ENCODE data around the gene TBXAS1. TPM values are rescaled to one million over a fixed set of nuclear protein-coding genes. Genes with fewer than 3 reads are reported as not detected.

Gene TBXAS1
- total RNA-seq, 2 donors from 2014 or later, result 12.0 to 17.0 TPM

DNA sequence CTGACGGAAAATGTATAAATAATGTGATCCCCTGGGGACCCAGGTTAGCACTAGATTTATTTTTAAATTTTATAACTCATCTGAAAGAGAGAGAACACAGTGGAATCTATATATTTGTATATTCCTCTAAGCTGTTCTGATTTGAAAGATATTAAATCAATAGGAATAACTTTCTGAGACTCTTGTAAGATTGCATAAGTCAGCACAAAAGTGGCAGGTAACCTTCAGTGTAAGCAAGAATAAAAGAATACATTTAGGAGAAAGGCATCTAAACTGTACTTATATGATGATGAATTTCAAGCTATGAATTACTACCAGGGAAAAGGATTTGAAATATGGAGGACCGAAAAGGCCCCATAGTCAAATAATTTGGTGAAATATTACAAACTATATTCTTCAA, 112.8 kb downstream of the TBXAS1 start:
- TF ChIP-seq CTCF (IDR thresholded peaks at IDR 0.05), result no peak
- Histone ChIP-seq H3K27ac (no peak overlapping the region), H3K9me3 (no peaks in the 10 kb centered on the region), H3K9ac (ENCODE audit: low read depth in 2 of 2, low read length in 2 of 2) (no peak overlapping the region), H3K36me3 (no peaks in the 10 kb centered on the region), H3K4me3 (no peak overlapping the region), H3K27me3 (no peaks in the 10 kb centered on the region), H3K4me1 (no peaks in the 10 kb centered on the region)
- no peak for DNase-seq
- intact Hi-C loops (cut with DNase I), result no loop called here

DNA sequence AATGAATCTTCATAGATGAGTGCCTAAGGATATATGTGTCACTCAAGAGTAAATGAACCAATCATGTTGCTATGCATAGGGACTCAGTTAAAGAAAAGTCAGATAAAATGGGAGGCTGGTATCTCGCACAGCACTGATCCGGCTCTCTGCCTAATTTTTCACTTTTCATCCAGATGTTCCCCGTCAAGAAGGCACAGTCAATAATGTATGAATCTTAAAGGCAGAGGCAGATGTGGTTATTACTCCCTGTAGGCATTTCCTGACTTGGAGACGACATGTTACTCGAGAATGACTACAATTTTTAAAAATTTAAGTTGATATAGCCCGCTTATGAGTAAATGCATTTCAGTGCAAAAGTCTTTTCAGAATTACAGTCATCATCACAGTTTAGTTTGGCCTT, 113.6 kb downstream of the TBXAS1 start:
- intact Hi-C loops (cut with DNase I), result no loop called here
- no peak for DNase-seq
- no peak for TF ChIP-seq CTCF (IDR thresholded peaks at IDR 0.05)
- Histone ChIP-seq H3K9me3 (no peaks in the 10 kb centered on the region), H3K36me3 (no peaks in the 10 kb centered on the region), H3K27ac (no peak overlapping the region), H3K9ac (ENCODE audit: low read depth in 2 of 2, low read length in 2 of 2) (no peak overlapping the region), H3K4me3 (no peak overlapping the region), H3K27me3 (no peaks in the 10 kb centered on the region), H3K4me1 (no peaks in the 10 kb centered on the region)

GRCh38 chr7:139943401-139943800, 114.3 kb downstream of the TBXAS1 start:
- Histone ChIP-seq H3K27me3 (no peaks in the 10 kb centered on the region), H3K36me3 (no peaks in the 10 kb centered on the region), H3K4me1 (no peaks in the 10 kb centered on the region), H3K27ac (no peak overlapping the region), H3K9me3 (no peaks in the 10 kb centered on the region), H3K9ac (ENCODE audit: low read depth in 2 of 2, low read length in 2 of 2) (no peak overlapping the region), H3K4me3 (no peak overlapping the region)
- intact Hi-C loops (cut with DNase I), result no loop called here
- no peak for TF ChIP-seq CTCF (IDR thresholded peaks at IDR 0.05)
- DNase-seq, result no peak

GRCh38 chr7:139944248-139944647, 115.2 kb downstream of the TBXAS1 start:
- DNase-seq, result no peak
- no peak overlapping the region for H3K4me3 ChIP-seq
- no peaks in the 10 kb centered on the region for H3K9me3 ChIP-seq
- no peak overlapping the region for H3K27ac ChIP-seq
- no peaks in the 10 kb centered on the region for H3K27me3 ChIP-seq
- TF ChIP-seq CTCF (IDR thresholded peaks at IDR 0.05), result no peak
- H3K36me3 ChIP-seq, result no peaks in the 10 kb centered on the region
- H3K9ac ChIP-seq (ENCODE audit: low read depth in 2 of 2, low read length in 2 of 2), result no peak overlapping the region
- intact Hi-C loops (cut with DNase I), result no loop called here
- H3K4me1 ChIP-seq, result no peaks in the 10 kb centered on the region

DNA sequence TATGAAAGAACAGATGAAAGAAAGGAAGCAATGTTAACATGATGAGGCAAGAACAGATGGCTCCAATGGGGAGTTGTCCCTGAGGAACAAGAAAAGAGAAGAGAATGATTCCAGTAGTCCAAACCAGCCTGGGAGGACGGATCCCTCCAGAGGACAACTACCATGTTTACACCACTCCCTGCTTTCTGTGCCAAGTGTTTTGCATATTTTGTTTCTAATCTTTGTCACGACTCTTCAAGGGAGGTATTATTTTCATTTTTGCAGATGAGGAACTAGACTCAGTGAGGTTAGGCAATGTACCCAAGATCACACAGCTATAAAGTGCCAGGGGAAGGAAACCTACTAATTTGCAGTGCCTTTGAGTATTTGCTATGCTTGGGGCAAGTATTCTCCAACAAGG, 117.5 kb downstream of the TBXAS1 start:
- no peak for TF ChIP-seq CTCF (IDR thresholded peaks at IDR 0.05)
- no peak overlapping the region for H3K4me3 ChIP-seq
- DNase-seq, result no peak
- no peak overlapping the region for H3K9ac ChIP-seq (ENCODE audit: low read depth in 2 of 2, low read length in 2 of 2)
- no peaks in the 10 kb centered on the region for H3K36me3 ChIP-seq
- H3K4me1 ChIP-seq, result no peaks in the 10 kb centered on the region
- no peak overlapping the region for H3K27ac ChIP-seq
- intact Hi-C loops (cut with DNase I), result no loop called here
- H3K27me3 ChIP-seq, result no peaks in the 10 kb centered on the region
- H3K9me3 ChIP-seq, result no peaks in the 10 kb centered on the region

- no peak overlapping the region for H3K9ac ChIP-seq (ENCODE audit: low read depth in 2 of 2, low read length in 2 of 2)
- no peak overlapping the region for H3K27ac ChIP-seq
- no peaks in the 10 kb centered on the region for H3K36me3 ChIP-seq
- TF ChIP-seq CTCF (IDR thresholded peaks at IDR 0.05), result no peak
- no peak for DNase-seq
- no peak overlapping the region for H3K4me3 ChIP-seq
- no peaks in the 10 kb centered on the region for H3K27me3 ChIP-seq
- intact Hi-C loops (cut with DNase I), result no loop called here
- no peaks in the 10 kb centered on the region for H3K9me3 ChIP-seq
- H3K4me1 ChIP-seq, result no peaks in the 10 kb centered on the region
Measured at GRCh38 chr7:139947021-139947420, 118.0 kb downstream of the TBXAS1 start.
